ENCODE measurements around the gene TEX55.

The TEX55 gene

GRCh38 chr3:119184796-119185570 lies 39.0 kb downstream of the TEX55 start:
- H4K91ac ChIP-seq (ENCODE audit: low read length): no peak overlapping the region
- no peak overlapping the region for H2BK5ac ChIP-seq (ENCODE audit: low read depth, low read length, poor library complexity, severe bottlenecking)
- no peak overlapping the region for H3K23ac ChIP-seq (ENCODE audit: low read length in 2 of 2)
- DNase-seq: peak; percentile 39
- no peaks in the 10 kb centered on the region for H3K27me3 ChIP-seq (ENCODE audit: control insufficient read depth in 1 of 2, insufficient read depth in 1 of 2, low read length in 2 of 2)
- no peak overlapping the region for H2AFZ ChIP-seq (ENCODE audit: low read depth, low read length)
- no peak overlapping the region for H2BK15ac ChIP-seq (ENCODE audit: low read depth, poor library complexity, severe bottlenecking)
- H3K79me1 ChIP-seq (replicated peaks; ENCODE audit: low read length, poor library complexity, severe bottlenecking): no peaks in the 10 kb centered on the region
- no peak overlapping the region for H3K4ac ChIP-seq (ENCODE audit: low read depth in 1 of 2, low read length in 2 of 2)
- H2AK5ac ChIP-seq (ENCODE audit: low read length, severe bottlenecking): no peak overlapping the region
- peaks cover 14% of the 10 kb centered on the region for H3K4me1 ChIP-seq (ENCODE audit: control insufficient read depth, insufficient read depth, low read depth, low read length)
- no peak overlapping the region for H3K18ac ChIP-seq (ENCODE audit: low read depth in 1 of 2, low read length in 2 of 2)
- H2BK120ac ChIP-seq (ENCODE audit: low read depth, low read length): no peak overlapping the region
- H3K9me3 ChIP-seq (ENCODE audit: control insufficient read depth, low read length): no peaks in the 10 kb centered on the region
- no peak overlapping the region for H3K4me3 ChIP-seq (ENCODE audit: insufficient read depth in 1 of 2, low read depth in 1 of 2, low read length in 2 of 2)
- H3K36me3 ChIP-seq (ENCODE audit: control insufficient read depth in 1 of 2, insufficient read depth in 2 of 2, low read depth in 1 of 2, low read length in 2 of 2): no peaks in the 10 kb centered on the region
- WGBS: 82% methylated on average over 5 of the region's 7 CpGs
- no peak overlapping the region for H3K14ac ChIP-seq (ENCODE audit: low read length in 2 of 2)
- H3K27ac ChIP-seq (ENCODE audit: low read length, poor library complexity, severe bottlenecking): peak overlapping the region; percentile 84
- no peak overlapping the region for H2BK12ac ChIP-seq (ENCODE audit: low read length in 2 of 2)
- H3K9ac ChIP-seq (ENCODE audit: low read length): peak overlapping the region; percentile 0
- no peak overlapping the region for H4K8ac ChIP-seq (ENCODE audit: low read length)
- H3K4me2 ChIP-seq (ENCODE audit: low read length, poor library complexity, severe bottlenecking): no peak overlapping the region

- no peaks in the 10 kb centered on the region for H3K79me1 ChIP-seq (replicated peaks; ENCODE audit: low read length, poor library complexity, severe bottlenecking)
- H2BK15ac ChIP-seq (ENCODE audit: low read depth, poor library complexity, severe bottlenecking): no peak overlapping the region
- no peak overlapping the region for H2BK12ac ChIP-seq (ENCODE audit: low read length in 2 of 2)
- H3K23ac ChIP-seq (ENCODE audit: low read length in 2 of 2): no peak overlapping the region
- peak overlapping the region; percentile 29 for H2AK5ac ChIP-seq (ENCODE audit: low read length, severe bottlenecking)
- H2BK5ac ChIP-seq (ENCODE audit: low read depth, low read length, poor library complexity, severe bottlenecking): no peak overlapping the region
- no peaks in the 10 kb centered on the region for H3K9me3 ChIP-seq (ENCODE audit: control insufficient read depth, low read length)
- H4K91ac ChIP-seq (ENCODE audit: low read length): no peak overlapping the region
- no peak for DNase-seq
- no peak overlapping the region for H3K14ac ChIP-seq (ENCODE audit: low read length in 2 of 2)
- no peak overlapping the region for H3K27ac ChIP-seq (ENCODE audit: low read length, poor library complexity, severe bottlenecking)
- no peak overlapping the region for H3K4me2 ChIP-seq (ENCODE audit: low read length, poor library complexity, severe bottlenecking)
- H3K36me3 ChIP-seq (ENCODE audit: control insufficient read depth in 1 of 2, insufficient read depth in 2 of 2, low read depth in 1 of 2, low read length in 2 of 2): no peaks in the 10 kb centered on the region
- peaks cover 9% of the 10 kb centered on the region for H3K4me1 ChIP-seq (ENCODE audit: control insufficient read depth, insufficient read depth, low read depth, low read length)
- no peak overlapping the region for H3K4ac ChIP-seq (ENCODE audit: low read depth in 1 of 2, low read length in 2 of 2)
- no peak overlapping the region for H3K9ac ChIP-seq (ENCODE audit: low read length)
- H3K4me3 ChIP-seq (ENCODE audit: insufficient read depth in 1 of 2, low read depth in 1 of 2, low read length in 2 of 2): no peak overlapping the region
- no peaks in the 10 kb centered on the region for H3K27me3 ChIP-seq (ENCODE audit: control insufficient read depth in 1 of 2, insufficient read depth in 1 of 2, low read length in 2 of 2)
- no peak overlapping the region for H2BK120ac ChIP-seq (ENCODE audit: low read depth, low read length)
- no peak overlapping the region for H4K8ac ChIP-seq (ENCODE audit: low read length)
- no peak overlapping the region for H3K18ac ChIP-seq (ENCODE audit: low read depth in 1 of 2, low read length in 2 of 2)
- no peak overlapping the region for H2AFZ ChIP-seq (ENCODE audit: low read depth, low read length)
These were observed 41.3 kb downstream of the TEX55 start for GRCh38 chr3:119187266-119187665.

GRCh38 chr3:119191800-119192199 lies 45.8 kb downstream of the TEX55 start:
- Histone ChIP-seq H2BK15ac (ENCODE audit: low read depth, poor library complexity, severe bottlenecking) (no peak overlapping the region), H4K8ac (ENCODE audit: low read length) (no peak overlapping the region), H3K36me3 (ENCODE audit: control insufficient read depth in 1 of 2, insufficient read depth in 2 of 2, low read depth in 1 of 2, low read length in 2 of 2) (no peaks in the 10 kb centered on the region), H3K9me3 (ENCODE audit: control insufficient read depth, low read length) (no peaks in the 10 kb centered on the region), H3K14ac (ENCODE audit: low read length in 2 of 2) (no peak overlapping the region), H3K27ac (ENCODE audit: low read length, poor library complexity, severe bottlenecking) (no peak overlapping the region), H4K91ac (ENCODE audit: low read length) (no peak overlapping the region), H2BK12ac (ENCODE audit: low read length in 2 of 2) (no peak overlapping the region), H2AFZ (ENCODE audit: low read depth, low read length) (no peak overlapping the region), H3K4me1 (ENCODE audit: control insufficient read depth, insufficient read depth, low read depth, low read length) (peaks cover 6% of the 10 kb centered on the region), H3K9ac (ENCODE audit: low read length) (no peak overlapping the region), H3K23ac (ENCODE audit: low read length in 2 of 2) (no peak overlapping the region), H2BK120ac (ENCODE audit: low read depth, low read length) (no peak overlapping the region), H3K18ac (ENCODE audit: low read depth in 1 of 2, low read length in 2 of 2) (no peak overlapping the region), H3K27me3 (ENCODE audit: control insufficient read depth in 1 of 2, insufficient read depth in 1 of 2, low read length in 2 of 2) (no peaks in the 10 kb centered on the region), H3K4me2 (ENCODE audit: low read length, poor library complexity, severe bottlenecking) (no peak overlapping the region), H3K4me3 (ENCODE audit: insufficient read depth in 1 of 2, low read depth in 1 of 2, low read length in 2 of 2) (no peak overlapping the region), H3K79me1 (replicated peaks; ENCODE audit: low read length, poor library complexity, severe bottlenecking) (no peaks in the 10 kb centered on the region), H3K4ac (ENCODE audit: low read depth in 1 of 2, low read length in 2 of 2) (no peak overlapping the region), H2AK5ac (ENCODE audit: low read length, severe bottlenecking) (peak overlapping the region; percentile 23), H2BK5ac (ENCODE audit: low read depth, low read length, poor library complexity, severe bottlenecking) (no peak overlapping the region)
- DNase-seq: no peak
- 67% methylated on average over 1 of the region's 1 CpG for WGBS

GRCh38 chr3:119194237-119195150 lies 48.5 kb downstream of the TEX55 start:
- Histone ChIP-seq H2BK120ac (ENCODE audit: low read depth, low read length) (no peak overlapping the region), H3K9ac (ENCODE audit: low read length) (no peak overlapping the region), H2AK5ac (ENCODE audit: low read length, severe bottlenecking) (peak overlapping the region; percentile 61), H4K8ac (ENCODE audit: low read length) (no peak overlapping the region), H2BK15ac (ENCODE audit: low read depth, poor library complexity, severe bottlenecking) (no peak overlapping the region), H3K4me1 (ENCODE audit: control insufficient read depth, insufficient read depth, low read depth, low read length) (peaks cover 3% of the 10 kb centered on the region), H4K91ac (ENCODE audit: low read length) (no peak overlapping the region), H2BK12ac (ENCODE audit: low read length in 2 of 2) (no peak overlapping the region), H3K23ac (ENCODE audit: low read length in 2 of 2) (no peak overlapping the region), H2BK5ac (ENCODE audit: low read depth, low read length, poor library complexity, severe bottlenecking) (peak overlapping the region; percentile 36), H2AFZ (ENCODE audit: low read depth, low read length) (no peak overlapping the region), H3K9me3 (ENCODE audit: control insufficient read depth, low read length) (no peaks in the 10 kb centered on the region), H3K4me3 (ENCODE audit: insufficient read depth in 1 of 2, low read depth in 1 of 2, low read length in 2 of 2) (no peak overlapping the region), H3K27ac (ENCODE audit: low read length, poor library complexity, severe bottlenecking) (peak overlapping the region; percentile 91), H3K4ac (ENCODE audit: low read depth in 1 of 2, low read length in 2 of 2) (no peak overlapping the region), H3K14ac (ENCODE audit: low read length in 2 of 2) (no peak overlapping the region), H3K18ac (ENCODE audit: low read depth in 1 of 2, low read length in 2 of 2) (no peak overlapping the region), H3K4me2 (ENCODE audit: low read length, poor library complexity, severe bottlenecking) (no peak overlapping the region), H3K79me1 (replicated peaks; ENCODE audit: low read length, poor library complexity, severe bottlenecking) (no peaks in the 10 kb centered on the region), H3K27me3 (ENCODE audit: control insufficient read depth in 1 of 2, insufficient read depth in 1 of 2, low read length in 2 of 2) (no peaks in the 10 kb centered on the region), H3K36me3 (ENCODE audit: control insufficient read depth in 1 of 2, insufficient read depth in 2 of 2, low read depth in 1 of 2, low read length in 2 of 2) (no peaks in the 10 kb centered on the region)
- 88% methylated on average over 6 of the region's 7 CpGs for WGBS
- no peak for DNase-seq
